ENCODE measurements around the gene TRIM28. TPM values are rescaled to one million over a fixed set of nuclear protein-coding genes. Genes with fewer than 3 reads are reported as not detected.

Gene TRIM28
- 345 TPM for total RNA-seq

DNA sequence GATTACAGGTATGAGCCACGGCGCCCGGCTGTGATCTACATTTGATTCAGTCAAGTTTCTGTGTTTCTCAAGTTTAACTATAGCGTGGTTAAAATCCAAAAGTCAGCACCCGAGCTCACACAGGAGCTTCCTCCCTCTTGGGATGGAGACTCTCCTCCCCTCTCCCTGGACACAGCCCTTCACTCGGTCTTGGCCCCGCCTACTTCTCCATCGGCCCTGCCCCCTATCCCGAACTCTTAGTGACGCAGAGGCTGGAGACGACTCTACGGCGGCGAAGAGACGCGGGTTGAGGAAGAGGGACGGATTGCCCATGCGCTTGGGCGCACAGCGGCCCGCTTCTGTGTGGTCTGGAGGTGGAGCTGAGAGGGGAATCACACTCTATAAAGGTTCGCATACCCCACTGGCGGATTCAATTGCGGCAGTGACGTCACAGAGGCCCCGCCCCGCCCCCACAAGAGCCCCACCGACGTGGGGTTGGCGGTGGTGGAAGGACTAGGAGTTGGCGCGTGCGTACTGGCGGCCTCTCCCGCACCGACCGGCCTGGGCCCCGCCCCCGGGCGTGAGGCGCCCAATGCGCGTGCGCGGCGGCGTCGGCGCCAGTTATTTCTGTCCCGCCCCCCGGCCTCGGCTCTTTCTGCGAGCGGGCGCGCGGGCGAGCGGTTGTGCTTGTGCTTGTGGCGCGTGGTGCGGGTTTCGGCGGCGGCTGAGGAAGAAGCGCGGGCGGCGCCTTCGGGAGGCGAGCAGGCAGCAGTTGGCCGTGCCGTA is at the start of gene TRIM28:
Gene TRIM28, plus strand, starts transcription at position 239 of the 765 bp plus-strand sequence. CDS start 694 bp downstream, outside the sequence.

DNA sequence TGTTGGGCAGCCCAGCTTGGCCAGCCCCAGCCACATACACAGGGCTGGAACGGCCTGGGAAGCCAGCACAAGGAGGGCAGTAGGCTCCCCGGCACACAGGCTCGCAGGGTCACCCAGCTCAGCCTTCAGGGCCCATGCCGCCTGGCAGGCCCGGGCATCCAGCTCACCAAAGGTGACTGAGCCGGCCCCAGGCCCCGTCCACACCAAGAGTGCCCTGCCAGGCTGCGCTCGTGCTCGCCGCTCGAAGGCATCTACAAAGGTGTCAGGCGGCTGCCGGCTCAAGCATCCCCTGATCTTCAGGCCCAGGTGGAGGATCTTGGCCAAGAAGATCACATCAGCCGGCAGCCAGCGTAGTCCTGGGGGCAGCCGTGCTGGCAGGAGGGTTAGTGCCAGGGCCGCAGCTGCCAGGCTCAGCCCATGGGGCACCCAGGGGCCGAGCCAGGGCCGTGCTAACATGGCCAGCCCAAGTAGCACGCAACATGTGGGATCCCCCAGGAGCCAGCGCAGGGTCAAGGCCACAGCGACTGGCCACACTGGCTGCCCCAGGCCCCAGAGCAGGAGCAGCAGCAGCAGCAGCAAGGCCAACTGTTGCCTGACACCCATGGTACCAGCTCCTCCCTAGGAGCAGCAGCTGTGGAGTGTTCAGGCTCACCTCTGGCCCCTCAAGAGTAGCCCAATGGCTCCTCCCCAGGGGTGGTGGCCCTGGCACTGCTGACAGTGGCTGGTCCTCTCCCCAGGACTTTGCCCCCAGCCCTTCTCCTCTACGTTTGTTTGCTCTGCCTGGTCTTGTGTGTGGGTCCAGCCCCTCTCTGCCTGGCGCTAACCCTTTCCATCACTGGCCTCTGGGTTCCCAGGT is 32.3 kb upstream of the TRIM28 start, which contains the start of gene SLC27A5:
Gene SLC27A5, minus strand, starts transcription at position 640 of the 856 bp plus-strand sequence. Its CDS starts 37 bp downstream, at position 603.

DNA sequence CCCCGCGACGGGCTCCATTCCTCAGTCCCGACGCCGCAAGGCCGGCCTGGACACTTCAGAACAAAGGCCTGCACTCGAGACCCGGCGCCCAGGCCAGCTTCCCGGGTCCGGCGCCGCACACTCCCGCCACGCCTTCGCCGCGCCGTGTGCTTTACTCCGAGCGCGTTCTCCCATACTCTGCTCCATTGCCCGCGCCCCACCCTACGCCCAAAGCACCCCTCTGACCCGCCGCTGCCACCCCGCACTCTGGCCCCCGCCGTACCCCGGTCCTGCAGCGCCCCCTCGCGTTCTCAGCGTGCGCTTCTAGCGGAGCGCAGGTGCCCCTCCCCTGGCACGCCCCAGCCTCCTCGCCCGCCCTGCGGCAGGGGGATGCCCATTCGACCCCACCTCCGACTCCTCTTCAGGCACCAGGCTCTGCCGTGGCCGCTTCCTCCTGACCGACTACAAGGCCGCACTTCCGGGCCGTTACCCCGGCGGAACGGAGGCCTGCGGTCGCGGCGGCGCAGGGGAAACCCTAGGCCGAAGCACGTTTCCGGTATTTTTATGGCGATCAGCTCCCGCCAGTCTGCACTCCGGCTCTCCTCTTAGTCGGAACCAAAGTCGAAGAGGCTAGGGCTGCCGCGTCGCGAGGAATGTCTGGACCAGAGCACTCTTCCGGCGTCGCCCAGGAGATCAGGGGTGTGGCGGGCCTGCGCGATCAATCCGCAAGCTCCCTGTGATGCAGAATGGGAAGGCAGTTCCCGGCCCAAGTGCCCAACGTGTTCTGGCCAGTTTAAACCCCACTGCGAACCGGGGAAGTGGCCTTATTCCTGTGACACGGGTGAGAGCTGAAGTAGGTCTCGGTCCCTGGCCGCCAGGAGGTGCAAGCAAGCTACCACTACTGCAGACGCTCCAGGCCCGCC is 24.3 kb upstream of the TRIM28 start, which contains the start of gene ZBTB45:
Gene ZBTB45, minus strand, starts transcription at position 456 of the 902 bp plus-strand sequence. CDS start 2,137 bp downstream, outside the sequence.

DNA sequence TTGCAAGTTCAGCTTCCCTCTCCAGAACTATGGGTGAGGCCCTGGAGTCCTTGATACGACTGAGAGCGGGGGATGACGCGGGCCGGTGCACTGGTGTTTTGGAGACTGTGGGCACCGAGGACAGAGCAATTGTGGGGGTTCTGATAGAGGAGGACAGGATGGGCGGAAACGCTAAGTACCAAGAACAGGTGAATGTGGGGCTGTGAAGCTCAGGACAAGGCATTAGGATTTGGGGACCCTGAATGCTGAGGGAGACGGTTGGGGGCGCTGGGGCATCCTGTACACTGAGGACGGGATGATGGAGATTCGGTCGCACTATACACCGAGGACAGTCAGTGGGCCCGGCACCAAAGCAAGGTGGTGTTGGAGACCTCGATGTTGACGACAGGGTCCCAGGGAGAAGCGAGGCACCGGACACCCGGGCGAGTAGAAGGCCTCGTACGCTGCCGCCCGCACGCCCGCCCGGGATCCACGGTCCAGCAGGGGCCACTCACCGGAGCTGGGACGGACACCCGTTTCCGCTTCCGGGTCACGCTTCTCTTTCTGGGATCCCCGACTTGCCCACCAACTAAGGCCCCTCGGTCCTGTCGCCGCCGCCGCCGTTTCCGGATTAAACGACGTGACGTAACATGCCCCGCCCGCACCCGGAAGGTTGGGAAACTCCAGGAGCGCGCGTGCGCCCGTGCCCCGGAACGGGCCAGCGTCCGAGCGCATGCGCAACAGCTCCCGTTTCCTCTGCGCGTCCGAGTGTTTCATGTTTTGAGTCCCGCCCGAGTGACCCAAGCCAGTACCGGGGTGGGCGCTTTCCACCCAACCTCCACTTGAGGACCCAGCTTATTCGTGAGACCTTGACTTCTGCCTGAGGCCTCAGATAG is 10.9 kb downstream of the TRIM28 start, which contains the start of gene CHMP2A:
Gene CHMP2A, minus strand, starts transcription at position 612 of the 875 bp plus-strand sequence. CDS start 893 bp downstream, outside the sequence.

DNA sequence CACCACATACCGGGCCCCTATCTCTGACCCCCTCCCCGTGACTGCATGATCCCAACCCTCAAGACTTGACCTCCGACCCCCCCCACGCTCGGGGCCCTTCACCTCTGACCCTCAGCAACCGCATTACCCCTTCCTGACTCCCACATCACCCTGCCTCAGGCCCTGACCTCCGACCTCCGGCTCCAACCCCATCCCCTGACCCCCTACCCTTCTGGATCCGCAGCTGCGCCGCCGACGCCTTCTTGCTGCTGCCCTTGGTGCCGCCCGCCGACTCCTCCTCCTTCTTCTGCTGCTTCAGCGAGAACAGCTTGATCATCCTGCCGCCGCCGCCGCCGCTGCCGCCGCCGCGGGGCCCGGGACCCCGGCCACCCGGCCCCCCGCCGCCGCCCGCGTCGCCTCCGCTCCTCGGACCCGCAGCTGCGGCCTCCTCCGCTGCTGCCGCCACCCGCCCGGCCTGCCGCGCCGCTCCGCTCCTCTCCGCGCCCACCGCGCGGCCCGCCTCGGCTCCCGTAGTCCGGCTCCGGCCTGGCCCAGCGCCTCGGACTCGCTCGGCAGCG is 14.3 kb downstream of the TRIM28 start, which contains the start of gene UBE2M:
Gene UBE2M, minus strand, starts transcription at position 546 of the 557 bp plus-strand sequence. Its CDS starts 230 bp downstream, at position 316.

DNA sequence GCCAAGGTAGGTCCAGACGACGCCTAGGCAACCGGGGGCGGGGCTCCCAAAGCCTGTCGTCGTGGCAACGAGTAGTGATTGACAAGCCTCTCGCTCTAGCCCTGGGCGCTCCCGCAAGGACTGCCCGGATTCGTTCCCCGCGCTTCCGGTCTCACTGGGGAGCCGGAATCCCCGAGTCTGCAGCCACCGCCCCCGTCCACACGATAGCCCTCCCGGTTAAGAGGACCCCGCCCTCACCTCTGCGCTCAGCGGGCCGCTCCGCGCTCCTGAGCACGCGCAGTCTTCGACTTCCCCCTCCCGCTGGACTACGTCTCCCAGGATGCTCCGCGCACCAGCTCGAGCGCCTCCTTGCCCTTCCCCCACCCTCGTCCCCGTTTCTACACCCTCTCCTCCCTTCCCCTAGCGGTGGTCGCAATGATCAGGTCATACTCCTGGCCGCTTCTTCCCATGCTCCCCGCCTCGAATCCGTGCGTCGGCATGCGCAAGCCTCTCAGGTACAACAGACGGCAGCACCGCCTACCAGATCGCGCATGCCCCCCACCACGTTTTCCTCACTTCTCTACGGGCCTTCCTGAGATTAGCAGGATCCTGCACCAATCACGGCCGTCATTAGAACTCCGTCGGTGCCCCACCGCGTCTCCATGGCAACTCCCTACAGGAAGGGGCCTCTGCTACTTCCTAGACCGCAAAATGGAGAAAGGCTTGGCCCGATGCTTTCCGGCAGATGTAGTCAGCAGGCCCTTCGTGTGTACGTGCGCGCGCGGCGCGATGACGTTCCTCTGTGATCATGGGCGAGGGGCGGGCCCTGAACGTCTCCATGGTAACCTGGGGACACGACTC is 29.2 kb downstream of the TRIM28 start, which contains the start of gene MZF1:
Gene MZF1, minus strand, starts transcription at position 518 of the 840 bp plus-strand sequence. CDS start 1,946 bp downstream, outside the sequence.

Small RNA genes lying within 50 kb of the gene (small RNA-seq; reads per million reads assigned to genes)
- gene MIR6807 (ENCODE audit: low replicate concordance): 0.12 reads per million
- not detected for gene RN7SL525P (ENCODE audit: low replicate concordance)

Other genes with a start within 250 kb of the TRIM28 start
- gene ERVK3-1, start 238.7 kb upstream of the TRIM28 start, total RNA-seq: 49.8 TPM
- gene ZSCAN22, start 217.1 kb upstream of the TRIM28 start, total RNA-seq: 4.4 TPM
- 4.1 TPM for gene A1BG, start 190.6 kb upstream of the TRIM28 start, total RNA-seq
- 8.1 TPM for gene ZNF497, start 181.3 kb upstream of the TRIM28 start, total RNA-seq
- gene ZNF837, start 163.0 kb upstream of the TRIM28 start, total RNA-seq: 1.6 TPM
- 1,498 TPM for gene RPS5, start 156.8 kb upstream of the TRIM28 start, total RNA-seq
- not detected for gene RNF225, start 148.4 kb upstream of the TRIM28 start, total RNA-seq
- gene ZNF584, start 135.4 kb upstream of the TRIM28 start, total RNA-seq: 27.9 TPM
- gene ZNF132, start 103.9 kb upstream of the TRIM28 start, total RNA-seq: 21.0 TPM
- gene ZNF324B, start 92.4 kb upstream of the TRIM28 start, total RNA-seq: 21.9 TPM
- gene ZNF324, start 77.0 kb upstream of the TRIM28 start, total RNA-seq: 34.1 TPM
- 16.0 TPM for gene ZNF446, start 67.7 kb upstream of the TRIM28 start, total RNA-seq
- gene SLC27A5, start 32.1 kb upstream of the TRIM28 start, total RNA-seq: 7.5 TPM
- gene ZBTB45, start 24.3 kb upstream of the TRIM28 start, total RNA-seq: 10.3 TPM
- 72.0 TPM for gene CHMP2A, start 11.0 kb downstream of the TRIM28 start, total RNA-seq
- gene UBE2M, start 14.5 kb downstream of the TRIM28 start, total RNA-seq: 38.8 TPM
- gene MZF1, start 29.3 kb downstream of the TRIM28 start, total RNA-seq: 26.3 TPM

All from parietal lobe (tissue), 2 donors.